Heart right ventricle (tissue), 16 donors: Measurements from ENCODE around the gene SHC4. TPM values are rescaled to one million over a fixed set of nuclear protein-coding genes. Genes with fewer than 3 reads are reported as not detected.

ENCODE experiments used
- ATAC-seq, 8 donors: fragments of 200-7000 bp; cut with Tn5 transposase; one replicate each; pipeline ENCODE4 v1.9.1; 2020; ENCODE audit warnings: mild to moderate bottlenecking in 8 of 8, moderate library complexity in 8 of 8, moderate number of reproducible peaks in 1 of 8
- DNase-seq, 2 donors: peaks; one replicate each; pipeline ENCODE4 v3.0.0-alpha.2; 2020
- H3K27ac ChIP-seq, 10 donors: fragments of 200-600 bp; sonication (generic) in 2 of 10; one replicate each; pipeline versions ENCODE4 v1.5.0 to v1.8.0; 2020 to 2022; ENCODE audit warnings: mild to moderate bottlenecking in 3 of 10
- H3K27me3 ChIP-seq, 7 donors: fragments of 200-600 bp; one replicate each; pipeline ENCODE4 v1.8.0; 2021 to 2022; ENCODE audit warnings: mild to moderate bottlenecking in 2 of 7
- H3K36me3 ChIP-seq, 9 donors: fragments of 200-600 bp; sonication (generic) in 1 of 9; one replicate each; pipeline versions ENCODE4 v1.5.0 to v1.8.0; 2020 to 2022; ENCODE audit warnings: mild to moderate bottlenecking in 2 of 9
- H3K4me1 ChIP-seq, 9 donors: fragments of 200-600 bp; sonication (generic) in 1 of 9; one replicate each; pipeline versions ENCODE4 v1.5.0 to v1.8.0; 2020 to 2022; ENCODE audit warnings: mild to moderate bottlenecking in 4 of 9
- H3K4me3 ChIP-seq, 10 donors: fragments of 200-600 bp; sonication (generic) in 2 of 10; one replicate each; pipeline versions ENCODE4 v1.5.0 to v1.8.0; 2020 to 2022; ENCODE audit warnings: mild to moderate bottlenecking in 7 of 10, moderate library complexity in 2 of 10
- H3K9me3 ChIP-seq, 11 donors: fragments of 200-600 bp in 10 of 11; sonication (generic) in 2 of 11; one replicate each; pipeline versions ENCODE4 v1.5.0 to v1.8.0; 2013 to 2022; ENCODE audit warnings: mild to moderate bottlenecking in 2 of 11, control low read depth in 1 of 11, moderate library complexity in 1 of 11
- WGBS, 2 donors: extraction: QIAGEN DNeasy Blood & Tissue Kit; methylation state at CpG; one replicate each; pipeline ENCODE4 v1.1.7; 2013; ENCODE audit warnings: inconsistent platforms in 1 of 2; 5-methylcytosine and 5-hydroxymethylcytosine counted together
- intact Hi-C, 10 donors: fragments of 100-400 bp; cut with DNase I; formaldehyde crosslinking; loops; one replicate each; pipeline versions ENCODE4 v1.11.1 to v1.14.2; 2022
- polyA plus RNA-seq, 2 donors: library from polyadenylated mRNA; stranded (reverse); fragments of 200-250 nt; gene quantifications; one replicate each; pipeline ENCODE4 v1.2.3, GENCODE V29; 2013
- total RNA-seq, 10 donors: library from RNA; stranded (reverse); fragmentation: NEBNext Ultra II Directional in 3 of 10; extraction: Animal tissue kit (Norgen Biotek cat#: 25700) in 3 of 10; gene quantifications; one replicate each; pipeline versions ENCODE4 v1.2.1 to v1.2.4, GENCODE V29; 2021 to 2023
- TF ChIP-seq, protein P1 (sequence below), 9 donors: fragments of 200-600 bp; sonication (generic) in 2 of 9; IDR thresholded peaks; one replicate each; pipeline versions ENCODE4 v1.5.0 to v1.8.0; 2021 to 2022; ENCODE audit warnings: antibody characterized with exemption in 9 of 9, mild to moderate bottlenecking in 5 of 9, moderate library complexity in 1 of 9
- donor health status: Arrhythmogenic right ventricular cardiomyopathy.
- donor health status: ischemic (EF 13 %, LVEDD 7.1; RV severe dilation, severe dysfunction).
- donor health status: healthy with polysubstance abuse.
- donor health status: DM: no; HTN: yes; CAD: no.
- donor health status: DM: no; HTN: no; CAD: no.
- donor health status: ischemic (EF 25% LVEDD 6.9; RV normal size, moderate dysfunction).
- donor health status: ischemic (EF 25% LVEDD 5.7; RV mildly dilated, moderate dysfunction).
- donor health status: healthy.
- donor health status: DM: yes; HTN: yes; CAD: no.
- donor health status: Ischemic cardiomyopathy.
- donor health status: ischemic (EF 35%, LVEDD 5.7; RV mildly dilated, moderate dysfunction).
- donor health status: nonischemic (EF 11% LVEDD 7.7; RV severe dilation, severe dysfunction).
- donor health status: DM: yes; HTN: yes; CAD: no.
- donor health status: PGD.
- donor health status: ischemic (EF 29% LVEDD 5.4; RV normal size, mild dysfunction).
- donor health status: nonischemic (EF 23%, LVEDD 6.1; RV moderate dilation, normal function).

SHC4 gene
- total and polyA plus RNA-seq, 12 donors: 1.2 to 4.9 (median 2.2) TPM

GRCh38 chr15:48851956-48852355, 111.8 kb downstream of the SHC4 start:
- ATAC-seq: no peak
- no peak for DNase-seq
- Histone ChIP-seq H3K4me3 (no peak overlapping the region), H3K9me3 (peaks cover 0 to 3% (median 0%) of the 10 kb centered on the region in 11 donors), H3K36me3 (no peaks in the 10 kb centered on the region), H3K27me3 (no peaks in the 10 kb centered on the region), H3K27ac (no peak overlapping the region), H3K4me1 (peaks cover 0 to 13% (median 0%) of the 10 kb centered on the region in 9 donors)
- intact Hi-C loops: loop anchor here in 2 of 10 donors (10.0 kb wide), 2 partner anchors 497 to 563 kb away; no protein-coding TSS in a partner anchor
- TF ChIP-seq, protein P1, sequence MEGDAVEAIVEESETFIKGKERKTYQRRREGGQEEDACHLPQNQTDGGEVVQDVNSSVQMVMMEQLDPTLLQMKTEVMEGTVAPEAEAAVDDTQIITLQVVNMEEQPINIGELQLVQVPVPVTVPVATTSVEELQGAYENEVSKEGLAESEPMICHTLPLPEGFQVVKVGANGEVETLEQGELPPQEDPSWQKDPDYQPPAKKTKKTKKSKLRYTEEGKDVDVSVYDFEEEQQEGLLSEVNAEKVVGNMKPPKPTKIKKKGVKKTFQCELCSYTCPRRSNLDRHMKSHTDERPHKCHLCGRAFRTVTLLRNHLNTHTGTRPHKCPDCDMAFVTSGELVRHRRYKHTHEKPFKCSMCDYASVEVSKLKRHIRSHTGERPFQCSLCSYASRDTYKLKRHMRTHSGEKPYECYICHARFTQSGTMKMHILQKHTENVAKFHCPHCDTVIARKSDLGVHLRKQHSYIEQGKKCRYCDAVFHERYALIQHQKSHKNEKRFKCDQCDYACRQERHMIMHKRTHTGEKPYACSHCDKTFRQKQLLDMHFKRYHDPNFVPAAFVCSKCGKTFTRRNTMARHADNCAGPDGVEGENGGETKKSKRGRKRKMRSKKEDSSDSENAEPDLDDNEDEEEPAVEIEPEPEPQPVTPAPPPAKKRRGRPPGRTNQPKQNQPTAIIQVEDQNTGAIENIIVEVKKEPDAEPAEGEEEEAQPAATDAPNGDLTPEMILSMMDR (IDR thresholded peaks at IDR 0.05): no peak

DNA sequence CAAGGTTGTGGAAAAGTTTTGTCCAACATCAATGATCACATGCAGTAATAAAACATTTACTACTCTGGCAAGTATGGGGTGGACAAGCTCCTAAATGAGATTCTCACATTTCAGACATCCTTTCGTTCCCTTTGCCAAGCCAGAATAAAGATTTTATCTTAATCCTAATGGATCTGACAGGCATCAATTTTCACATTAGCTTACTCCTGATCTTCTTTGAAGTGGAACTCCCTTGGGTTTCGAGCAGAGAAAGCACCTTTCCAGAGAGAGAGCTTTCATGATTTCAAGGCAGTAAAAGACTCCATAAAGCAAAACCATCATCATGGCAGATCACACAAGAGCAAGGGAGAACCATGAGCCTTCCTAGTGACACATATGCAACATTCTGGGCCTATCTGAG, 113.1 kb downstream of the SHC4 start:
- WGBS, 2 donors: 67% methylated on average over 2 of the region's 2 CpGs
- intact Hi-C loops: loop anchor here in 2 of 10 donors (10.0 kb wide), 2 partner anchors 496 to 564 kb away; no protein-coding TSS in a partner anchor

GRCh38 chr15:48845123-48845522, 118.6 kb downstream of the SHC4 start:
- ATAC-seq: no peak
- no peak overlapping the region for H3K27ac ChIP-seq
- H3K27me3 ChIP-seq: no peaks in the 10 kb centered on the region
- no peaks in the 10 kb centered on the region for H3K4me1 ChIP-seq
- intact Hi-C loops: no loop called here
- H3K36me3 ChIP-seq: no peaks in the 10 kb centered on the region
- TF ChIP-seq, protein P1 (IDR thresholded peaks at IDR 0.05): no peak
- 50 to 63% methylated on average over 1 of the region's 1 CpG for WGBS, 2 donors
- DNase-seq: no peak
- H3K9me3 ChIP-seq: no peaks in the 10 kb centered on the region
- no peak overlapping the region for H3K4me3 ChIP-seq

More for the DNA sequence above, 113.1 kb downstream of the SHC4 start:
- no peaks in the 10 kb centered on the region for H3K36me3 ChIP-seq
- ATAC-seq (no peak), DNase-seq (no peak)
- peaks cover 0 to 3% (median 0%) of the 10 kb centered on the region in 11 donors for H3K9me3 ChIP-seq
- H3K27ac ChIP-seq: no peak overlapping the region
- no peak overlapping the region for H3K4me3 ChIP-seq
- TF ChIP-seq, protein P1 (IDR thresholded peaks at IDR 0.05): no peak
- peaks cover 0 to 6% (median 0%) of the 10 kb centered on the region in 9 donors for H3K4me1 ChIP-seq
- H3K27me3 ChIP-seq: no peaks in the 10 kb centered on the region

DNA sequence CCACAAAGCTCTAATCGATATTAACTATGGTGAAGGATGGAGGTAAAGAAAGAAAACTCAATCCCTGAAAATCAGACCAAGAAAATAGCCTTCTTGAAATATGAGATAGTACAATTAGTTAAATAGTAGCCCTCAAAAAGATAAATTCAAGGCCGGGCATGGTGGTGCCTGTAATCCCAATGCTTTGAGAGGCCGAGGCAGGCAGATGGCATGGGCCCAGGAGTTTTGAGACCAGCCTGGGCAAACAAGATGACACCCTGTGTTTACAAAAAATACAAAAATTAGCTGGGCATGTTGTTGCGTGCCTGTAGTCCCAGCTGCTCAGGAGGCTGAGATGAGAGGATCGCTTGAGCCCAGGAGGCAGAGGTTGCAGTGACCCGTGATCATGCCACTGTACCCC, 121.2 kb downstream of the SHC4 start:
- no peak for ATAC-seq
- Histone ChIP-seq H3K4me1 (peaks cover 0 to 4% (median 0%) of the 10 kb centered on the region in 9 donors), H3K36me3 (no peaks in the 10 kb centered on the region), H3K27me3 (no peaks in the 10 kb centered on the region), H3K27ac (no peak overlapping the region), H3K9me3 (no peaks in the 10 kb centered on the region), H3K4me3 (no peak overlapping the region)
- intact Hi-C loops: no loop called here
- 93 to 95% methylated on average over 6 of the region's 6 CpGs for WGBS, 2 donors
- no peak for DNase-seq
- TF ChIP-seq, protein P1 (IDR thresholded peaks at IDR 0.05): no peak
